ENCODE measurements around the gene NOXRED1.

The NOXRED1 gene

DNA sequence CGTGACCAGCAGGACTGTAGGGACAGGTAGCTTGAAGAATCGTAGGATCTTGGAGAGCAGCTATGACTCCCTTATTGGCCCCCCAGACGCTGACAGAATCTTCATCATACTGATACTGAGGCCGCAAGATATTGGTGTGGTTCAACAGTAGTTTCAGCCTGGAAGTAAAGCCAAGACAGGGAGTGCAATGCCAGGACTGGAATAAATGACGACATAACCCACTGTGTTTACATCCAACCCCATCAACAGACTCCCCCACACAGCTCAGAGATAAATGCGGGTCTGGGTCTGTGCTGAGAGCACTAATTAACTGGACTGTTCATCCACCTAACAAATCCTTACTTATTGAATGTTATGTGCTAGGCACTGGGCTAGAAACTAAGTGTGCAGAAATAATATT is 16.6 kb downstream of the NOXRED1 start:
- DNase-seq, result no peak

DNA sequence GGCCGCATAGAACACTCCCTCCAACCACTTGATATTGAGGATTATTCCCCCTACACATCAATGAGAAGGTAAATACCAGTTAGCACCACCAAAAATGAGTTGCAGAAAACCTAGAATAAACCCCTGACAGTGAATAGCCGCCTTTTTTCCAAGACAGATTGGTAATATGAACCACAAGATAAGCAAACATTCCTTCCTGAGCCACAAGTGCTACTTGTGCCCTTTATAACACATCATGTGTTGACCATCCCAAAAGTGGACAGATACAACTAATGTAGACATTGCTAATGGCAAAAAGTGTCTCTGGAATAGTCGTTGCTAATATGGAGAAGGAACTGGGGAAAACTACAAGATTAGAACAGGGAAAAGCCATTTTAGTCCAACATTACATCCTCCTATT is 17.2 kb downstream of the NOXRED1 start:
- no peak for DNase-seq

DNA sequence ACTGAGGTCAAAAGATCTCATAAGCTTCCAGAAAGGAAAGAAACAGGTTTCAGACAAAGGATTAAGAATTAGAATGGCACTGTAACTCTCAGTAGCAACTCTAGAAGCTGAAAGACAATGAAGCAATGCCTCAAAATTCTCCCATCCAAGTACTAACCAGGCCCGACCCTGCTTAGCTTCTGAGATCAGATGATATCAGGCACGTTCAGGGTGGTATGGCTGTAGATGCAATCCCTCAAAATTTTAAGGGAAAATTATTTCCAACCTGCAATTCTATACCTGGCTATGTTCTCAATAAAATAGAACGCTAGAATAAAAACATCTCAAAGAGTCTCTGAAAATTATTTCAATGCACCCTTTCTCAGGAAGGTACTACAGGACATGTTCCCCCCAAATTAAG is 19.6 kb downstream of the NOXRED1 start:
- no peak for DNase-seq

DNA sequence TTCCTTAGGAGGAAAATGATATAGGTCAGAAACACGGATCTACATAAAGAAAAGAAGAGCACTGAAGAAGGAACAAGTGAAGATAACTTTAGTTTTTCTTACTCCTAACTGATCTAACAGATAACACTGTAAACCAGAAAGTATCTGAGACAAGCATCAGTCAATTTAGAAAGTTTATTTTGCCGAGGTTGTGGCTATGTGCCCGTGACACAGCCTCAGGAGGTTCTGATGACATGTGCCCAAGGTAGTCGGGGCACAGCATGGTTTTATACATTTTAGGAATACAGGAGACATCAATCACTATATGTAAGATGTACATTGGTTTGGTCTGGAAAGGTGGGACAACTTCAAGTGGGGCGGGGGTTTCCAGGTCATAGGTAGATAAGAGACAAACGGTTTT is 23.1 kb downstream of the NOXRED1 start:
- DNase-seq, result no peak

DNA sequence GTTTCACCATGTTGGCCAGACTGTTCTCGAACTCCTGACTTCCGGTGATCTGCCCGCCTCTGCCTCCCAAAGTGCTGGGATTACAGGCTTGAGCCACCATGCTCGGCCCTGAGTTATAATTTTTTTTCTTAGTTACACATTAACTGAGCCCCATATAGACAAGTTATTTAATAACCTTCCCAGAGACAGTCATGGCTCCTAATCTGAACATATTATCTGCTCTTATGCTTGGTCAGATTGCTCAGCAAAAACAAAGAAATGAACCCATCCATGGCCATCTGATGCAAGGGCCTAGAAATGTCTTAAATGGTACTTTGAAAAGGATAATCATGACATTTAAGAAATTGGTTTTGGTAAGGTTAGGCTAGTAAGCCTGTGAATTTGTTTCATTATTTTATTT is 33.1 kb downstream of the NOXRED1 start:
- no peak for DNase-seq

DNA sequence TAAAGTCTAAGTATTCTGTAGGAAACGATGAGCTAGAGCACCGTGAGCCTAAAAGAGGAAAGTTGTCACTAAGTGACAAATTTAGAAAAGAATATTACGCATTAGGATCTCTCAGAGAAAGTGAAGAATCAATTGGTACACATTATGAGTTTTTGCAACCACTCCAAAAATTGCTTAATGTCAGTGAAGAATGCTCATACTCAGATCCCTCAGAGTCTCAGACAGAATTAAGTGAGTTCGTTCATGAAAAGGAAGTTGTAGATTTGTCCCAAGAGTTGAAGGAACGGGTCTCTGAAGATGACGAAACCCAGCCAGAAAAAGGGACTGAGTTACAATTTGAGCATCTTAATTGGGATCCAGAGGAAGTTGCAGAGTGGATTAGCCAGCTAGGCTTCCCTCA is 44.6 kb downstream of the NOXRED1 start:
- DNase-seq, result no peak

DNA sequence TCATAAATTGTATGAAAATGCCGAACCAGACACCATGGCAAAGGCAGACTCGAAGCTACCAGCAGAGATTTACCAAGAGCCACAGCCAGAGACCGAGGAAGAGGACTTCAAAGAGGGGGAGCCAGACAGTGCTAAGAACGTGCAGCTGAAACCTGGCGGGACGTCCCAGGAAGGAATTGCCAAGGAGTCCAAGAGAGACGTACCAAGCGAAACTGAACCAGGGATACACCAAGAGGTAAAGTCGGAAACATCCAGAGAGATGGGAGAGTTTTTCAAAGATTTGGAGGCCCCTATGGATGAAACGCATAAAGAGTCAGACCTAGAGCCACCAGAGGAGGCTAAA is 45.9 kb downstream of the NOXRED1 start:
- no peak for DNase-seq

DNA sequence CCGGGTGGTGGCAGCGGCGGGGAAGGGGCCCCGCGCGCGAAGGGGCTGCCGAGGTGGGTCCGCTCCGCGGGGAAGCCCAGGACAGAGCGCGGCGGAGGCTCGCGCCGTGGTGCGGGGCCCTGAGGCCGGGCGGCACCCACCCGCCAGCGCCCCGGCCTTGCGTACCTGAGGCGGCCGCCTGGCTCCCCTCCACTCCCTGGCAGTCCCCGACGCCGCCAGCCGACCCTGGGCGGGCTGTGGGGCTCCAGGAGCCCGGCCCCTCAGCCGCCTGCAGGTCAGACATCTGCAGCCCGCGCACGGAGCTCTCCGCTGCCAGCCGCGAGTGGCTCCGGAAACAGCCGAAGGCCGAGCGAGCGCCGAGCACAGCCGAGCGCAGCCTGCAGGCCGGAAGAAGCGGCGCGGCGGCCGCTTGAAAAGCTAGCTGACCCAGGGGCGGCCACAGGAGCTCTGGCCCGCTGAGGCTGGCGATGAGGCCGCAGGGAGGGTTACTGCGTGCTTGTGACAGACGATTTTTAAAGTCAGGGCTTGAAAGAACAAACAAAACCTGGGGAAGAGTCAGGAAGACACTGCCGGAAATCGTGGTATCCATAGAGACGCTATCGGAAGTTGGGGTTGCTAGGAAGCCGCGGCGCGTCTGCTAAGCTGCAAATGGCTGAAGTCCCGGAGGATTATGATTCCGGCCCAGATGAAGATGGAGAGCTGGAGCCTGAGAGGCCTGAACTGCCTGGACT is 46.4 kb downstream of the NOXRED1 start, which contains the start of the genes SAMD15 and TMED8:
Gene SAMD15 (plus strand): TSS at position 609 of the 731 bp plus-strand sequence. CDS start 40 bp downstream, at position 649.
Gene TMED8 (minus strand): TSS at position 324 of the 731 bp plus-strand sequence. CDS start 41 bp downstream, at position 283.
- DNase-seq, result peak; percentile 78

DNA sequence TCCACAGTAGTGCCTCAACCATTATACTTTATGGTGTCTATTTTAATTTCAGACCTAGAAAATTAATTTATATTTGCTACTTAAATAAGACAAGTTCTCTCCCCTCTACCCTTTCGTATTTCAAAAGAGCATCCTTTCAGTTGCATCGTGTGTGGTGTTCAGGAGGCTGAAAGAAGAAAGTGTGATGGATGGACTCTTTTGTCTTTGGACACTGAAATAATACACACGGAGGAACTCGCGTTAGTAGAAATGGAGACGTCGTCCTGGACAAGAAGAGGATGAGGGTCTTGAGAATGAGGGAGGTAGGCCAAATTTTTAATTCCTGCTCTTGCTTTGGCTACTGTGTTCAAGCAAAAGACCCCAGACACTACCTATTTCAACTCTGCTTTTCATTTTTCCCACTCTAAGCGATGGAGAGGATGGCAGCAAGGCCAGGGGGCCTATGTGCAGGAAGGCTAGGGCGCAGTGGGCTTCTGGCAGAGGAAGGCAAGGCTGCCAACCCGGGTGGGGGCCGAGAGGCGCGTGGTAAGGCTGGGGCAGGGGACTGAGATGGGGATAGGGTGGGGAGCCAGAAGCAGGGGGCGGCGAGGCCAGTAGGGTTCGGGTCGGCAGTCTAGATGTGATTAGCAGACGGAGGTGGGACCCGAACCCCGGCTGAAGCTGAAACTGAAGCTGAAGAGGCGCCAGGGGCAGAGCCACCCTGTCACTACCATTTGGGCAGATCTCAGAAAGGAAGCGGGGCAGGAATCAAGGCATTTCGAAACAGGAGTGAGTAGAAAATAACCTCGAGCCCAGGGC is 47.2 kb downstream of the NOXRED1 start:
- peak; percentile 23 for DNase-seq

DNA sequence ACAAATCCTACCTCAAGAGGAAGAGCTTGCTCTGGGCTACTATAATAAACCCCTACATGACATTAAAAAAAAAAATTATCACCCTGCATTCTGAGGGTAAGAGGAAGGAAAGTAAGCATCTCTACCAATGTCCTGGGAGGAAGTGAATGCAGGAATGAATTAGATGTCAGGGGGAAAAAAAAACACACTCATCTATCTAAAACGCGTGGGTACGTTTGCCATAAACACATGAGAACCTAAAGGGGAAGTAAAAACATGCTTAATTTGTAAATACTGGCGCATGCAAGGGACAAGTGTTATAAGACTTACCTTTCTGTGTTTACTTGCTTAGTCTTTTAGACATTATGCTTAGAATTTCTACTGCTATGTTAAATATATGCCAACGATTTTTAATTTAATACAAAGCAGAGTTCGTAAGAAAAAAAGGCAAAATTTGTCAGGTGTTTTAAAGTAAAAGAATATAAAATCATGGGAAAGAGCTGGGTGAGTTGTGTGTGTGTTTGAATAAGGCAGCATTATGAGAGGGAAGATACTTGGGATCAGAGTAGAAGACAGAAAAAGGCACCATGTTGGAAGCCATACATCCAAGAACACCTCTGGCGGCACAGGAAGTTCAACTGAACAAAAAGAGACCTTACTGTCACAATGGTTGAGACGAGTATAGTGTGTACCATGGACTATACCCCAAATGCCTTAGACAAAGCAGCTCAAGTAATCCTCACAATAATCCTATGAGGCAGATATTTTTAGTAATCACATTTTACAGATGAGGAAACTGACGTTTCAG is 48.0 kb downstream of the NOXRED1 start:
- no peak for DNase-seq

DNA sequence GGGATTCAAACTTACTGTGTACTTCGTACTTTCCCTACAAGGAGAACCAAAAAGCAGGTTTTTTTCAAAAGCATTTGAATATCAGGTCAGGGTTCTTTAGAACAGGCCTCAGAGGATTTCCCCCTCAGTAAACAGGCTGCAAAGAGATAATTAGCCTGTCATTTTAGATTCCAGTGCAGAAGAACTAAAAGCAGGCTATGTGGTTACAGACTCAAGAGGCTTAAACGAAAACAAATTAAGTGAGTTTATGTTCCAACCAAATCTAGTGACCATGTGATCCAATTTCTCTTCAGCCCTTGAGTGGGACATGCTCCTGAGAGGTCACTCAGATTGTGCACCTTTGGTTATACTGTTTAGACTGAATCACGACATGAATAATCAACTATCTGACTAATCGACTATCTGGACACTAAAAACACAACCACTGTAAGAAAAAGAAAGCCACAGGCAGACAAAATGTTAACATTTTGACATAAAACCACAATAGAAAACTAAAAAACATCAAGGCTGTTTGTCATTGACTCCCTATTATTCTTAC is 51.0 kb downstream of the NOXRED1 start:
- no peak for DNase-seq

DNA sequence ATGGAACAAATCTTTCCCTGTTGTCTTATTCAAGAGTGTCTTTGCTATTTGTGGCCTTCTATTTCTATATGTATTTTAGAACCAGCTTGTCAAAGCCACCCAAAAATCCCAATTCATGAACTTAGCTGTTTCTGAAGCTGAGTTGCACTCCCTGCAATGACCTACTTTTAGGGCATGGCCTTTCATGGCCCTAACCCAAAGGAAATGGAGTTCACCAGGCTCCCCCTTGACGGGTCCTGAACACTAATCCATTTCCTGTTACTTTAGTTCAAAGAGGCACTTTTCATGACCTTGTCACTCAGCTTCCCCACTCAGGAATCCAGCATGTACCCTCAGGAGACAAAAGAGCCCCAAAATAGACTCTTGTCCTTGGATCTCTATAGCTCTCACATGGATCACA is 54.0 kb downstream of the NOXRED1 start:
- DNase-seq, result no peak

DNA sequence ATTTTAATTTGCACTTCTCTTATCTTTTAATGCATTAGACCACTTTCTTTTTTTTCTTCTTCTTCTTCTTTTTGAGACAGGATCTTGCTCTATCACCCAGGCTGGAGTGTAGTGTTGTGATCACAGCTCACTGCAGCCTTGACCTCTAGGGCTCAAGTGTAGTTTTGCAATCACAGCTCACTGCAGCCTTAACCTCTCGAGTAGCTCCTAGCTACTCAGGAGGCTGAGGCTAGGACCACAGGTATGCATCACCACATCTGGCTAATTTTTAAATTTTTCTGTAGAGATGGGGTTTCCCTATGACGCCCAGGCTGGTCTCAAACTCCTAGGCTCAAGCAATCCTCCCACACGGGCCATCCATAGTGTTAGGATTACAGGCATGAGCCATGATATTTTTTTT is 59.2 kb downstream of the NOXRED1 start:
- no peak for DNase-seq

DNA sequence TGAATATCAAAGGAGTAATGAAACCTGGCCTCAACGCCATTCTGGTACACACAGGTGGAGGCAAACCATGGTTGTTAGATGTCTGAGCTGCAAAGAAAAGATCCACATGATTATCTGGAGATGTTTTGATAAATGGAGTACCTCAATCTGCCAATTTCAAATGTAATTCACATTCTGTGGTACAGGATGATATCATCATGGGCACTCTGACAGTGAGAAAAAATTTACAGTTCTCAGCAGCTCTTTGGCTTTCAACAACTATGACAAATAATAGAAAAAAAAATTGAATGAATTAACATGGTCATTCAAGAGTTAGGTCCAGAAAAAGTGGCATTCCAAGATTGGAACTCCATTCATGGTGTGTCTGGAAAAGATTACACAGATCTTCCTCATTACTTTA is 63.7 kb downstream of the NOXRED1 start:
- DNase-seq, result no peak

DNA sequence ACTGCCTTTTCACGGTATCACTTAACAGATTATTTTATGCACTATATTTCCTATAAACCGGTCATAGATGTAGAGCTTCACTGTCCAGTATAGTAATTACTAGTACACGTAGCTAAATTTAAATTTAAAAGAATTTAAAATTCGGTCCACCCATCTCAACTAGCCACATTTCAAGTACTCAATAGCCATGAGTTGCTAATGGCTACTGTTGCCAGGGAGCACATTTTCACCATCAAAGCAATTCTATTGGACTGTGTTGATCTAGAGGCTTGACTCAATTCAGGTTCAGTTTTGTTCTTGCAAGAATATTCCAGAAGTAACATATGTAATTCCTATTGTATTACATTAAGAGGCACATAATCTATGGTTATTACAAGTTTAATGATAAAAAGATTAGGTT is 66.4 kb downstream of the NOXRED1 start:
- DNase-seq, result no peak

DNA sequence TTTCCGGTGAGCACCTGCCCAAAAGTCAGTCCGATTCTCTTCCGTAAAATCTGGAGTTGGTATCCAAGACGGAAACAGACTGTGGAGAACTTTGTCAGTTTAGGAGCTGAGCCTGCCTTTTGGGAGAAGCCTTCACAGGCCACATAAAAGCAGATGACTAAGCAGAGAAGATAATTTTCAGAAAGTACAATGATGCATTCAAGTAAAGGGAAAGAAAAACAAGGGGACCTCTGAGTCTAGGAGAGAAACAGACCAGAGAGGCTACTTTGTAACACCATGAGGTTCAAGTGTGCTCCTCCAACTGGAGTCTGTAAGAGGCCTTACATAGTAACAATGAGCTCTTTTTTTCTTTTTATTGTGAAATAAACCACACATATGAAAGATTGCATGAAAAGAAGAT is 67.5 kb downstream of the NOXRED1 start:
- DNase-seq, result no peak

DNA sequence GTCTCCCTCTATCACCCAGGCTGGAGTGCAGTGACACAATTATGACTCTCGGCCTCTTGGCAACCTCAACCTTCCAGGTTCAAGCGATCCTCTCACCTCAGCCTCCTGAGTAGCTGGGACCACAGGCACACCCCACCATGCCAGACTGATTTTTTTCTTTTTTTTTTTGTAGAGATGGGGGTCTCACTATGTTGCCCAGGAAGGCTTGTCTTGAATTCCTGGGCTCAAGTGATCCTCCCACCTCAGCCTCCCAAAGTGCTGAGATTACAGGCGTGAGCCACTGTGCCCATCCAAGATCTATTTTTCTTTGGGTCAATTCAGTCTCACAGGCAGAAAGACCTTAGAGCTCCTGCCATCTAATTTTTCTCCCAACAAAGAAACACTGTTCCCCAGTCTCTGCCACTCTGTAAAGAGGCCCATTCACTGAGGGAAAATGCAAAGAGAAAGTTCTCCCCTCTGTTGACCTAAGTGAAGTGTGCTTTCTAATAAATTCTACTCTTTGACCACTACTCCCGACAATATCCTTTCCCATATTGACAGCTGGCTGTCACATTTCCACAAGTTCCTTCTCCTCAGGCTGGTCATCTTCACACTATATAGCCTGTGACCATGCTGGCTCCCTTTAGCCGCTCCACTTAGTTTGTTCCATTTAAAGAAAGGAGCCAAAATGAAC is 69.7 kb downstream of the NOXRED1 start:
- no peak for DNase-seq

DNA sequence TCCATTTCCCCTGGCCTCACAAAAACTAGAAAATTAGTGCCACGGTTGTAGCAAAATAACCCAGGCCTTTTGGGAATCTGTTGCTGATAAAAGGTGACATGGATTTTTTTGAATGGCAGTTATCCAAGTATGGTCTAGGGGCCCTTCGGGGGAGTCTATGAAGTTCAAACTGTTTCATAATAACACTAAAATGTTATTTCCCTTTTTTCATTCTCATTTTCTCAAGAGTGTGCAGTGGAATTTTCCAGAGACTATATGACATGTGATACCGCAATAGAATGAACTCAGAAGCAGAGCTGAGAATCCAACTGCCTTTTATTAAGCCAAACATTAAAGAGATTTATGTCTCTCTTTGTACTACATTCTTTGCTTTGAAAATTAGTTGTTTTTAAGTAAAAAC is 75.6 kb downstream of the NOXRED1 start:
- no peak for DNase-seq

DNA sequence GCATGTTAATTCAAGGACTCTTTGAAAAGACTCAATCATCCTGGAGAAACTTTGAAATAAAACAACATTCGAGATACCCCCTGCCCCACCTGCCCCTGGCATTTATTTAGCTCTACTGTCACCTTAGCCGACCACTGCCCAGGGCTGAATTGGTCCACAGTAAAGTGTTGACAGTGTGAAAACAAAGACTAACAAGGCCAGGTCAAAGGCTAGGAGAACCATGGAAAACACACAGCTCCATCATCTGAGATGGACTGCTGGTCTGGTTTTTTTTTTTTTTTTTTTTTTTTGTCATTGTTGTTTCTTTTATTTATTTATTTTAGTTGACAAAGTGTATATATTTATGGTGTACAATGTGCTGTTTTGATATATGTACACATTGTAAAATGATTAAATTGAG is 76.8 kb downstream of the NOXRED1 start:
- DNase-seq, result no peak

DNA sequence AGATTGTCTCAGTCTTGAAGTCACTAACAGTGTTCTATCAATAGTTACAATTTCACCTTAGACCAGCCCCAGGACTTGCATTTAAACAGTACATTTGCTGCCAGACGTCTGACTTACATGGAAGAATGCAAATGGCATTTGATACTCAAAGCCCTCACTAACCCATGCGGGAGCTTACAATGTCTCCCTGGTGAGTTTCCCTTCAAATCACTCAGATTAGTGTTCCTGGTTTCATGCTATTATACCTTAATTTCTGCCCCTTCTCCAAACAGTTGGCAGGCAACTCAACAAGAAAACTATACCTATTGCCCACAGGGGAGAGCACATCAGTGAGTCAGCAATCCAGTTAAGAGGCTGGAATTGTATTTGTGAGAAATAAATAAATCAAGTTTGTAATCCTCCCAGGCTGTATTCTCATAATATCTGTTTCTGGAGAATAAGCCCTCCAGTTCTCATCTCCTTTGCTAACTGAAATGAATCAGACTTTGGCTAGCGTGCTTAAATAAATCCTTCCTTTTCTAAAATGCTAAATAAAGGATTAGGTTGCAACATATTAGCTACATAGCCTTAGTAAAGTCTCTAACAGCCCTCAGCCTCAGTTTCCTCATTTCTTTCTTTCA is 78.8 kb downstream of the NOXRED1 start:
- DNase-seq, result no peak
